ENCODE measurements around the gene SLC22A2. TPM values are rescaled to one million over a fixed set of nuclear protein-coding genes. Genes with fewer than 3 reads are reported as not detected.

SLC22A2 gene
- total and polyA plus RNA-seq, 2 of the 13 experiments (the other 11 are each of a cell fraction or from before 2014, with no cell fraction given) = not detected

GRCh38 chr6:160172704-160173103, 85.9 kb downstream of the SLC22A2 start:
- 36% methylated on average over 5 of the region's 5 CpGs for WGBS (ENCODE audit: low lambda C conversion rate)
- no peak overlapping the region for H3K27ac ChIP-seq (ENCODE audit: extremely low read length, insufficient read depth, low read length)
- intact Hi-C loops (cut with micrococcal nuclease; ENCODE audit: unreplicated experiment) (no loop called here), in situ Hi-C loops (cut with HindIII; ENCODE audit: extremely low pct_ligation_motif_present, low pct_unique_long_range_greater_than_20kb) (no loop called here)
- H3K4me2 ChIP-seq (ENCODE audit: low read depth, low read length) = no peak overlapping the region
- peaks cover 10% of the 10 kb centered on the region; the same call in 1 of the 2 replicates for H3K4me1 ChIP-seq (ENCODE audit: insufficient read depth, low read length)
- POLR2A ChIA-PET = no interaction called here
- no peak overlapping the region for H3K9ac ChIP-seq (ENCODE audit: insufficient read depth, low read depth, low read length)
- no peaks in the 10 kb centered on the region for H3K79me2 ChIP-seq (ENCODE audit: insufficient read depth, low read length)
- DNase-seq (ENCODE audit: low spot score) (no peak), FAIRE-seq (no peak), ATAC-seq (no peak)
- no peaks in the 10 kb centered on the region for H3K9me3 ChIP-seq (ENCODE audit: low read length)
- no TSS peak for BruUV-seq (replicated peaks)
- H3K36me3 ChIP-seq (replicated peaks in 1 of 2; ENCODE audit: control insufficient read depth in 1 of 2, insufficient read depth in 2 of 2, low read length in 2 of 2) = no peaks in the 10 kb centered on the region
- CTCF ChIA-PET (ENCODE audit: low intra/inter-chr PET ratio, low total read pairs) = no interaction called here
- H3K27me3 ChIP-seq (ENCODE audit: control insufficient read depth in 1 of 2, insufficient read depth in 2 of 2, low read length in 2 of 2) = no peaks in the 10 kb centered on the region
- H4K20me1 ChIP-seq (ENCODE audit: insufficient read depth, low read length) = no peaks in the 10 kb centered on the region
- H2AFZ ChIP-seq (ENCODE audit: low read length) = no peak overlapping the region
- no peak overlapping the region for H3K4me3 ChIP-seq (replicated peaks in 1 of 3; ENCODE audit: insufficient read depth in 1 of 3, low read depth in 2 of 3, low read length in 3 of 3)
- TF ChIP-seq ZBTB4 (CRISPR knock-in tag; IDR thresholded peaks at IDR 0.05; ENCODE audit: borderline replicate concordance) = no peak
- TF ChIP-seq ZNF143 (CRISPR knock-in tag; IDR thresholded peaks at IDR 0.05) = no peak
- TF ChIP-seq ZSCAN9 (CRISPR knock-in tag; IDR thresholded peaks at IDR 0.05; ENCODE audit: borderline replicate concordance) = no peak
- TF ChIP-seq CSRNP2 (CRISPR knock-in tag; conservative IDR thresholded peaks at IDR 0.05; ENCODE audit: low read depth) = no peak
- TF ChIP-seq ZBTB37 (CRISPR knock-in tag; IDR thresholded peaks at IDR 0.05) = no peak
- no peak for TF ChIP-seq PATZ1 (CRISPR knock-in tag; IDR thresholded peaks at IDR 0.05)
- no peak for TF ChIP-seq DMTF1 (CRISPR knock-in tag; IDR thresholded peaks at IDR 0.05)
- no peak for TF ChIP-seq FOXC1 (CRISPR knock-in tag; IDR thresholded peaks at IDR 0.05; ENCODE audit: borderline replicate concordance)
- no peak for TF ChIP-seq U2AF1 (optimal IDR thresholded peaks at IDR 0.05; ENCODE audit: low read depth, low read length)

Measured in HepG2 (cell line).